ENCODE results near the gene LIPM.

Gene LIPM

DNA sequence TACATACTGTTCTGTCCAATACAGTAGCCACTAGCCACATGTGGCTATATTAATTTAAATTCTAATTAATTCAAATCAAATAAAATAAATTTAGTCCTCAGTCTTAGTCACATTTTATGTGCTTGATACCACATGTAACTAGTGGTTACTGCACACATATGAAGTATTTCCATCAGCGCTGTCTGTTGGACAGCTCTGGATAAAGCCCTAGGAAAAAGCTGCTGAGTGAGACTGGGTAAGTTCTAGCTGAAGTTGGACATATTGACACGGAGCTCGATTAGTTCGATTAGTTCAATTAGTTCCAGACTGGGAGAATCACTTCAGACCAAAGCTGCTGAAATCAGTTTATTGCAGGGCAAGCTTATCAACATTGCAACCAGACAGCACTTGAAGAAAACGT lies 15.1 kb upstream of the LIPM start:
- WGBS (ENCODE audit: insufficient coverage), result 100% methylated on average over 5 of the region's 5 CpGs
- no peak overlapping the region for H3K4me3 ChIP-seq (ENCODE audit: control insufficient read depth in 1 of 7, extremely low read depth in 1 of 7, insufficient read depth in 4 of 7, low read depth in 2 of 7, low read length in 6 of 7)
- no peaks in the 10 kb centered on the region for H3K27me3 ChIP-seq (replicated peaks in 2 of 5; ENCODE audit: control insufficient read depth in 4 of 5, insufficient read depth in 5 of 5, low read length in 4 of 5)
- H3K9me3 ChIP-seq (ENCODE audit: control extremely low read depth in 1 of 5, control insufficient read depth in 4 of 5, insufficient read depth in 2 of 5, low read depth in 1 of 5, low read length in 4 of 5), result no peaks in the 10 kb centered on the region
- ChIA-PET CTCF (interaction anchor here (0.7 to 1.3 kb wide), 2 partner anchors 17 to 157 kb away, joined by 3 read pairs; no protein-coding TSS in a partner anchor), POLR2A (no interaction called here)
- H3K27ac ChIP-seq (ENCODE audit: insufficient read depth in 1 of 2, low read depth in 1 of 2, low read length in 2 of 2, poor library complexity in 1 of 2, severe bottlenecking in 2 of 2), result no peak overlapping the region
- peaks cover 0 to 12% (median 2%) of the 10 kb centered on the region in 4 experiments for H3K4me1 ChIP-seq (ENCODE audit: control extremely low read depth in 1 of 4, control insufficient read depth in 4 of 4, insufficient read depth in 4 of 4, low read length in 3 of 4)
- no peak for DNase-seq
- H3K36me3 ChIP-seq (ENCODE audit: control insufficient read depth in 4 of 4, insufficient read depth in 4 of 4, low read length in 3 of 4), result no peaks in the 10 kb centered on the region

GRCh38 chr10:88788924-88789323 lies 13.6 kb upstream of the LIPM start:
- peaks cover 0 to 12% (median under 1%) of the 10 kb centered on the region in 4 experiments for H3K4me1 ChIP-seq (ENCODE audit: control extremely low read depth in 1 of 4, control insufficient read depth in 4 of 4, insufficient read depth in 4 of 4, low read length in 3 of 4)
- no peaks in the 10 kb centered on the region for H3K36me3 ChIP-seq (ENCODE audit: control insufficient read depth in 4 of 4, insufficient read depth in 4 of 4, low read length in 3 of 4)
- H3K27me3 ChIP-seq (replicated peaks in 2 of 5; ENCODE audit: control insufficient read depth in 4 of 5, insufficient read depth in 5 of 5, low read length in 4 of 5), result no peaks in the 10 kb centered on the region
- H3K4me3 ChIP-seq (ENCODE audit: control insufficient read depth in 1 of 7, extremely low read depth in 1 of 7, insufficient read depth in 4 of 7, low read depth in 2 of 7, low read length in 6 of 7), result no peak overlapping the region
- no peaks in the 10 kb centered on the region for H3K9me3 ChIP-seq (ENCODE audit: control extremely low read depth in 1 of 5, control insufficient read depth in 4 of 5, insufficient read depth in 2 of 5, low read depth in 1 of 5, low read length in 4 of 5)
- ChIA-PET CTCF (interaction anchor here (0.8 to 0.9 kb wide), 2 partner anchors 19 to 29 kb away, joined by 3 read pairs; partner anchors contain the start of gene LIPN), POLR2A (no interaction called here)
- no peak for DNase-seq
- no peak overlapping the region for H3K27ac ChIP-seq (ENCODE audit: insufficient read depth in 1 of 2, low read depth in 1 of 2, low read length in 2 of 2, poor library complexity in 1 of 2, severe bottlenecking in 2 of 2)

DNA sequence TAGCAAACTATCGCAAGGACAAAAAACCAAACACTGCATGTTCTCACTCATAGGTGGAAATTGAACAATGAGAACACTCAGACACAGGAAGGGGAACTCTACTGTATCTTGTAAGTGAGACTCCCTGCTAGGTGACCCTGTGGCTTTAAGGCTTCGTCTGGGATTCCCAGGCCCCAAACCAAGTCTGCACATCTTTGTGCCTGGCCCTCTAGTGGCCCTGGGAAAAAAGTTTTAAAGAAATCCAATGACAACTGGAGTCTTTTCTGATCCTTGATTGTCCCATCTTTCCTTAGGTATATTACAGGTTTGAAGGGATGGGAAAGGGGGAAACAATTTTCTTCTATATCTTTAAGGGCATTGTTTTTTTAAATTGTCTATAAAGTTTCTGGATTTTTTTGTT lies 10.6 kb upstream of the LIPM start:
- Histone ChIP-seq H3K27ac (ENCODE audit: insufficient read depth in 1 of 2, low read depth in 1 of 2, low read length in 2 of 2, poor library complexity in 1 of 2, severe bottlenecking in 2 of 2) (no peak overlapping the region), H3K36me3 (ENCODE audit: control insufficient read depth in 4 of 4, insufficient read depth in 4 of 4, low read length in 3 of 4) (no peaks in the 10 kb centered on the region), H3K27me3 (replicated peaks in 2 of 5; ENCODE audit: control insufficient read depth in 4 of 5, insufficient read depth in 5 of 5, low read length in 4 of 5) (no peaks in the 10 kb centered on the region), H3K4me1 (ENCODE audit: control extremely low read depth in 1 of 4, control insufficient read depth in 4 of 4, insufficient read depth in 4 of 4, low read length in 3 of 4) (peaks cover 0 to 11% (median 0%) of the 10 kb centered on the region in 4 experiments), H3K4me3 (ENCODE audit: control insufficient read depth in 1 of 7, extremely low read depth in 1 of 7, insufficient read depth in 4 of 7, low read depth in 2 of 7, low read length in 6 of 7) (no peak overlapping the region), H3K9me3 (ENCODE audit: control extremely low read depth in 1 of 5, control insufficient read depth in 4 of 5, insufficient read depth in 2 of 5, low read depth in 1 of 5, low read length in 4 of 5) (no peaks in the 10 kb centered on the region)
- ChIA-PET POLR2A (no interaction called here), CTCF (interaction anchor here (1.0 to 2.6 kb wide), 5 partner anchors 8 to 105 kb away, joined by 3 to 17 read pairs (median 4); no protein-coding TSS in a partner anchor)
- 100% methylated on average over 1 of the region's 2 CpGs for WGBS (ENCODE audit: insufficient coverage)
- DNase-seq, result peak; percentile 20 to 48 (median 28)

- ChIA-PET POLR2A (no interaction called here), CTCF (interaction anchor here (1.2 to 2.6 kb wide), 3 partner anchors 8 to 106 kb away, joined by 4 to 17 read pairs (median 8); no protein-coding TSS in a partner anchor)
- Histone ChIP-seq H3K9me3 (ENCODE audit: control extremely low read depth in 1 of 5, control insufficient read depth in 4 of 5, insufficient read depth in 2 of 5, low read depth in 1 of 5, low read length in 4 of 5) (no peaks in the 10 kb centered on the region), H3K4me1 (ENCODE audit: control extremely low read depth in 1 of 4, control insufficient read depth in 4 of 4, insufficient read depth in 4 of 4, low read length in 3 of 4) (peaks cover 0 to 11% (median 0%) of the 10 kb centered on the region in 4 experiments), H3K27ac (ENCODE audit: insufficient read depth in 1 of 2, low read depth in 1 of 2, low read length in 2 of 2, poor library complexity in 1 of 2, severe bottlenecking in 2 of 2) (no peak overlapping the region), H3K27me3 (replicated peaks in 2 of 5; ENCODE audit: control insufficient read depth in 4 of 5, insufficient read depth in 5 of 5, low read length in 4 of 5) (no peaks in the 10 kb centered on the region), H3K36me3 (ENCODE audit: control insufficient read depth in 4 of 4, insufficient read depth in 4 of 4, low read length in 3 of 4) (no peaks in the 10 kb centered on the region), H3K4me3 (ENCODE audit: control insufficient read depth in 1 of 7, extremely low read depth in 1 of 7, insufficient read depth in 4 of 7, low read depth in 2 of 7, low read length in 6 of 7) (no peak overlapping the region)
- DNase-seq, result peak in 2 of 3 donors; percentile 51 to 58
- WGBS (ENCODE audit: insufficient coverage), result 90% methylated on average over 3 of the region's 4 CpGs
Measured at GRCh38 chr10:88792661-88793060, 9.9 kb upstream of the LIPM start.

DNA sequence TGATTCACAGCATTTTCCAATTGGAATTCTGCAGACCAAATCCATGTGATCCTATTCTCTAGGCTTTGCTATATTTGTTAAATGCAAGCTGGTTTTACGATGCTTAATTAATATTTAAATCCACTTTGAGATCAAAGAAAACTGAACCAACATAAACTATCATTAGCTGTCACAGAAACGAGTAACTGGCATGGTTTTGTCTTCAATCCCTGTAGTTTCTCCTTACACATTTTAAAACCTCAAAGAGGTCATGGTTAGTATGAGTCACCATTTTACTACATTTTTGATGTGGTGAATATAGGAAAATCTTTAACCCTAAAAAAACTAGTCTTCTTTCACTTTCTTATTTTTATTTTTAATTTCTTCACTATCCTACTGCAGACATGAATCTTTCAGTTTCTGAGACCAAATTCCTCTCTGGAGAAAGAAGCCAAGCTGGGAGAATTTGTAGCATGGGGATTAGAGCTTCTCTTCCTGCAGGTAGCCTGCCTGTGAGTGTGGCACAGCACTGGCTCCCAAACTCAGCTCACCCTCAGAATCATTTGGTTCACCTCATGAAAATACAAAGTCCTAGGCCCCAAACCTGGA lies 8.7 kb upstream of the LIPM start:
- Histone ChIP-seq H3K36me3 (ENCODE audit: control insufficient read depth in 4 of 4, insufficient read depth in 4 of 4, low read length in 3 of 4) (no peaks in the 10 kb centered on the region), H3K9me3 (ENCODE audit: control extremely low read depth in 1 of 5, control insufficient read depth in 4 of 5, insufficient read depth in 2 of 5, low read depth in 1 of 5, low read length in 4 of 5) (no peaks in the 10 kb centered on the region), H3K4me1 (ENCODE audit: control extremely low read depth in 1 of 4, control insufficient read depth in 4 of 4, insufficient read depth in 4 of 4, low read length in 3 of 4) (peaks cover 0 to 11% (median 0%) of the 10 kb centered on the region in 4 experiments), H3K27ac (ENCODE audit: insufficient read depth in 1 of 2, low read depth in 1 of 2, low read length in 2 of 2, poor library complexity in 1 of 2, severe bottlenecking in 2 of 2) (no peak overlapping the region), H3K27me3 (replicated peaks in 2 of 5; ENCODE audit: control insufficient read depth in 4 of 5, insufficient read depth in 5 of 5, low read length in 4 of 5) (no peaks in the 10 kb centered on the region), H3K4me3 (ENCODE audit: control insufficient read depth in 1 of 7, extremely low read depth in 1 of 7, insufficient read depth in 4 of 7, low read depth in 2 of 7, low read length in 6 of 7) (no peak overlapping the region)
- ChIA-PET POLR2A (interaction anchor here (0.6 kb wide), 1 partner anchor 10 kb away, joined by 5 read pairs; no protein-coding TSS in a partner anchor), CTCF (interaction anchor here (0.6 to 0.9 kb wide), 2 partner anchors 15 to 33 kb away, joined by 3 read pairs; no protein-coding TSS in a partner anchor)
- peak; percentile 17 to 68 (median 66) for DNase-seq
- WGBS (ENCODE audit: insufficient coverage), result no CpG with 5 or more reads among the region's 2 CpGs

GRCh38 chr10:88794731-88795130 lies 7.8 kb upstream of the LIPM start:
- Histone ChIP-seq H3K27ac (ENCODE audit: insufficient read depth in 1 of 2, low read depth in 1 of 2, low read length in 2 of 2, poor library complexity in 1 of 2, severe bottlenecking in 2 of 2) (no peak overlapping the region), H3K4me3 (ENCODE audit: control insufficient read depth in 1 of 7, extremely low read depth in 1 of 7, insufficient read depth in 4 of 7, low read depth in 2 of 7, low read length in 6 of 7) (no peak overlapping the region), H3K4me1 (ENCODE audit: control extremely low read depth in 1 of 4, control insufficient read depth in 4 of 4, insufficient read depth in 4 of 4, low read length in 3 of 4) (peaks cover 0 to 11% (median 0%) of the 10 kb centered on the region in 4 experiments), H3K27me3 (replicated peaks in 2 of 5; ENCODE audit: control insufficient read depth in 4 of 5, insufficient read depth in 5 of 5, low read length in 4 of 5) (no peaks in the 10 kb centered on the region), H3K9me3 (ENCODE audit: control extremely low read depth in 1 of 5, control insufficient read depth in 4 of 5, insufficient read depth in 2 of 5, low read depth in 1 of 5, low read length in 4 of 5) (no peaks in the 10 kb centered on the region), H3K36me3 (ENCODE audit: control insufficient read depth in 4 of 4, insufficient read depth in 4 of 4, low read length in 3 of 4) (no peaks in the 10 kb centered on the region)
- no CpG with 5 or more reads among the region's 1 CpG for WGBS (ENCODE audit: insufficient coverage)
- ChIA-PET POLR2A (no interaction called here), CTCF (interaction anchor here (0.7 kb wide), 1 partner anchor 17 kb away, joined by 3 read pairs; no protein-coding TSS in a partner anchor)
- no peak for DNase-seq

All from common myeloid progenitor, CD34-positive (primary cell).